GM12892 (cell line): ENCODE data around the gene PHACTR2.

ENCODE experiments used
- POLR2A ChIP-seq: IDR thresholded peaks from 2 replicates; pipeline ENCODE4 v1.6.1; 2011; ENCODE audit warnings: low read depth, low read length, control low read depth
- POLR2AphosphoS5 ChIP-seq: IDR thresholded peaks from 2 replicates; pipeline ENCODE4 v1.6.1; 2011; ENCODE audit warnings: low read depth, low read length, control low read depth

- TF ChIP-seq POLR2AphosphoS5 (no peak), POLR2A (no peak)
Measured at GRCh38 chr6:143778926-143779325, 101.2 kb downstream of the PHACTR2 start.
